GM10266 (cell line): ENCODE data around the gene MBD6.
"Not testable (repeated sequence)": the region's sequence is repeated elsewhere in the genome, so short reads cannot be mapped to it uniquely, and the experiment has no call there.

Source experiments
- DNase-seq: peaks from one replicate; pipeline ENCODE4 v3.0.0; 2012; ENCODE audit errors: extremely low spot score
- TF ChIP-seq, protein P1 (sequence below): IDR thresholded peaks from 2 replicates; pipeline ENCODE4 v1.5.1; 2012; ENCODE audit warnings: mild to moderate bottlenecking, low read depth; ENCODE audit not compliant: control insufficient read depth, insufficient read depth; ENCODE audit errors: missing control alignments

MBD6 gene

DNA sequence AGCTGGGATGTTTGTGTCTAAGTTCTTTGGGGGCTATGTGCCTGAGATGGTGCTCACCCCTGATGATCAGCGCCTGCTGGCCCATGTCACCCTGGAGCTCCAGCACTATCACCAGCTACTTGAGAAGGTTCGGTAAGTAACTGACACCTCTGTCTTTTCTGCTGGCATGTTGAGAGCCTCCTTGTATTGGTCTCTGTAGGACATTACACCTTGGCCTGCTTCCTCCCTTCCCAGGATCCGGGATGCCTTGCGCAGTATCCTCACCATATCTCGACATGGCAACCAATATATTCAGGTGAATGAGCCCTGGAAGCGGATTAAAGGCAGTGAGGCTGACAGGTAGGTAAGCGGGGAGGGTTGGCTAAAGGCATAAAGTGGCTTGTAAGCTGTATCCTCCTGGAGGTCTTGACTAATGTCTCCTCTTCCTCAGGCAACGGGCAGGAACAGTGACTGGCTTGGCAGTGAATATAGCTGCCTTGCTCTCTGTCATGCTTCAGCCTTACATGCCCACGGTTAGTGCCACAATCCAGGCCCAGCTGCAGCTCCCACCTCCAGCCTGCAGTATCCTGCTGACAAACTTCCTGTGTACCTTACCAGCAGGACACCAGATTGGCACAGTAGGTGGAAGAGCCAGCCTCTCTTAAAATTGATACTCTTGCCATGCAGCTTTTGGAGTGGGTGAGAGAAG is 7.8 kb upstream of the MBD6 start:
- DNase-seq = no peak
- TF ChIP-seq, protein P1, sequence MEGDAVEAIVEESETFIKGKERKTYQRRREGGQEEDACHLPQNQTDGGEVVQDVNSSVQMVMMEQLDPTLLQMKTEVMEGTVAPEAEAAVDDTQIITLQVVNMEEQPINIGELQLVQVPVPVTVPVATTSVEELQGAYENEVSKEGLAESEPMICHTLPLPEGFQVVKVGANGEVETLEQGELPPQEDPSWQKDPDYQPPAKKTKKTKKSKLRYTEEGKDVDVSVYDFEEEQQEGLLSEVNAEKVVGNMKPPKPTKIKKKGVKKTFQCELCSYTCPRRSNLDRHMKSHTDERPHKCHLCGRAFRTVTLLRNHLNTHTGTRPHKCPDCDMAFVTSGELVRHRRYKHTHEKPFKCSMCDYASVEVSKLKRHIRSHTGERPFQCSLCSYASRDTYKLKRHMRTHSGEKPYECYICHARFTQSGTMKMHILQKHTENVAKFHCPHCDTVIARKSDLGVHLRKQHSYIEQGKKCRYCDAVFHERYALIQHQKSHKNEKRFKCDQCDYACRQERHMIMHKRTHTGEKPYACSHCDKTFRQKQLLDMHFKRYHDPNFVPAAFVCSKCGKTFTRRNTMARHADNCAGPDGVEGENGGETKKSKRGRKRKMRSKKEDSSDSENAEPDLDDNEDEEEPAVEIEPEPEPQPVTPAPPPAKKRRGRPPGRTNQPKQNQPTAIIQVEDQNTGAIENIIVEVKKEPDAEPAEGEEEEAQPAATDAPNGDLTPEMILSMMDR = no peak

DNA sequence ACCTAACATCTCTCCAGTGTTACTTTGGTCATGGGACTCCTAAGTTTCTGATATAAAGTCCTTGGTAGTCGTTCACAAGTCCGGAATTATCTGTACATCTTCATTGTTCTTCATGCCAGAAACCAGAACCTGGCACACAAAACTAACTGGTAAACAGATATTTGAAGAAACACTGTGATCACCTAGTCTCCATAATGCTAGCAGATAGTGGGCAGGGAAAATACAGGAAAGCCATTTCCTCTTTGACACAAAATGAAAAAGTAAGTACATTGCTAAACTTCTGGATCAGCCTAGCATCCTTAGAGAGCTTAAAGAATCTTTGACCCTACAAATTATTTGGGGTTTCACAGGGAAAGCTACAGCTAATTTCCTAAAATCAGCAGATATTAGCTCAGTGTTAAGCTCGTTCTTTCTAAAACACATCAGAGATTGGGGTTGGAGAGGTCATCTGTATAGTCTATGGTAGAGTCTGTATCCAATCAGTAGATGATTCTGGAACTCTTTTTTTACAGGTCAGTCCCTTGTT is 7.2 kb upstream of the MBD6 start:
- DNase-seq = no peak
- TF ChIP-seq, protein P1 = no peak

DNA sequence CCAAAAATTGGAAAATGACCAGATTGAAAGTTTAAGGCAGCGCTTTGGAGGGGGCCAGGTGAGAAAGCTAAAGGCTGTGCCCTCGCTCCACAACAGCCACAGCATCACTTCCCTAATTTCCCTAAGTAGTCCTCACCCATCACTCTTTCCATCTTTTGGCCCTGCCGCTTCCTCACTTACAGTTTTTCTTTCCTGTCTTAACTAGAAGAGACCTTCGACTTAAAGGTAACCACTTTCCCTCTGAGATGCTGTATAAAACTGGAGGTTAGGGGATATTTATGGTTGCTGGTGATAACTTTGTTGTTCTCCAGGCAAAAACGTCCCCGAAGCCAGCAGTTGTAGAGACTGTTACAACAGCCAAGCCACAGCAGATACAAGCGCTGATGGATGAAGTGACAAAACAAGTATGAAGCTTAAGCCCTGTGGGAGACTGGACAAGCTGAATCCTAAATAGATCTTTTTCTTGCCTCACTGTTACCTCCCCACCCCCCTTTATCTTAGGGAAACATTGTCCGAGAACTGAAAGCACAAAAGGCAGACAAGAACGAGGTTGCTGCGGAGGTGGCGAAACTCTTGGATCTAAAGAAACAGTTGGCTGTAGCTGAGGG is 6.6 kb upstream of the MBD6 start:
- TF ChIP-seq, protein P1 = no peak
- no peak for DNase-seq

DNA sequence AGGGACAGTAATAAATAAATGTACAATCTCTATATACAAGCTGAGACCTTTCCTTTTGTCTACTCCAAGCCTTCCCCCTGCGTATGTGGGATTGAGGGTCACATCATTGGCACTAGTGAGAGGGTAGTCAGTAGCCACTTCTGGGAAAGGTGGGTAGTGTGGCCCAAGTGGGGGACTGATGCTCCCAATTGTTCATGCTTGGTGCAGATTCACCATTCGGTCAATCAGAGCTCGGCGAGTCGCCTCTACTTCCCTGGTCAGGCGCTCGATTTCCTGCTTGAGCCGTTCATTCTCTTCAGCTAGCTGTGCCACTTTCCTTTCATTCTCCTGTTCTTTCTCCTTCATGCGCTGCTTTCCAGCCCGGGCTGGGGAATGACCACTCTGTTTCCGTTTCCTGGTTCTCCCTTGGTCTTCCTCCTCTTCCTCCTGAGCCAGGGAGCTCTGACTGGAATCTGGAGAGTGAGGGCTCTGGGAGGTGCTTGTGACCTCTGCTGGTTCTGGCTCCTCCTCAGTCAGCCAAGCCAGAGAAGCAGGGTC is 5.9 kb upstream of the MBD6 start:
- DNase-seq = no peak
- TF ChIP-seq, protein P1 = no peak

DNA sequence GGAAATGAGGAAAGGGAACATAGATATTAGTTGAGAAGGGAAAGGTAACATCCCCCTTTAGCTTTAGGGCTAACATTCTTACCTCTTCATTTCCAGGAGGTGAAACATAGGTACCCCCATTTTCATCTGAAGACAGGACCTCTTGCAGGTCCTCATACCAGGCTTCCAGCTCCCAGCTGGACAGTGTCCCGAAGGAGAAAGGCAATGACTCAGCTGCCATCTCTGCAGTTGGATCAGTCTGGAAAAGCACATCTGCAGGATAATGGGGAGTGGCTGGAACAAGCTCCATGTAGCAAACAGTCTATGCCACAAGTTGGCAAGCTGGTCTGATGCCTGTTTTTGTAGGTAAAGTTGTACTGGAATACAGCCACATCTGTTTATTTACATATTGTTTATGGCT is 5.4 kb upstream of the MBD6 start:
- TF ChIP-seq, protein P1 = no peak
- DNase-seq = no peak

DNA sequence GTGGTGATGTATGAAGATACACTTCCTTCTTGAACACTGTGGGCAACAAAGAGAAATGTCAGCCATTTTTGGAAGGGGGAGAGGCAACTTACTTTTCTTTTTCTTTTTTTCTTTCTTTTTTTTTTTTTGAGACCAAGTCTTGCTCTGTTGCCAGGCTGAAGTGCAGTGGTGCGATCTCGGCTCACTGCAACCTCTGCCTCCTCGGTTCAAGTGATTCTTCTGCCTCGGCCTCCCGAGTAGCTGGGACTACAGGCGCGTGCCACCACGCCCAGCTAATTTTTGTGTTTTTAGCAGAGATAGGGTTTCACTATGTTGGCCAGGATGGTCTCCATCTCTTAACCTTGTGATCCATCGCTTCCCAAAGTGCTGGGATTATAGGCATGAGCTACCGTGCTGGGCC is 4.9 kb upstream of the MBD6 start:
- not testable (repeated sequence) for DNase-seq

DNA sequence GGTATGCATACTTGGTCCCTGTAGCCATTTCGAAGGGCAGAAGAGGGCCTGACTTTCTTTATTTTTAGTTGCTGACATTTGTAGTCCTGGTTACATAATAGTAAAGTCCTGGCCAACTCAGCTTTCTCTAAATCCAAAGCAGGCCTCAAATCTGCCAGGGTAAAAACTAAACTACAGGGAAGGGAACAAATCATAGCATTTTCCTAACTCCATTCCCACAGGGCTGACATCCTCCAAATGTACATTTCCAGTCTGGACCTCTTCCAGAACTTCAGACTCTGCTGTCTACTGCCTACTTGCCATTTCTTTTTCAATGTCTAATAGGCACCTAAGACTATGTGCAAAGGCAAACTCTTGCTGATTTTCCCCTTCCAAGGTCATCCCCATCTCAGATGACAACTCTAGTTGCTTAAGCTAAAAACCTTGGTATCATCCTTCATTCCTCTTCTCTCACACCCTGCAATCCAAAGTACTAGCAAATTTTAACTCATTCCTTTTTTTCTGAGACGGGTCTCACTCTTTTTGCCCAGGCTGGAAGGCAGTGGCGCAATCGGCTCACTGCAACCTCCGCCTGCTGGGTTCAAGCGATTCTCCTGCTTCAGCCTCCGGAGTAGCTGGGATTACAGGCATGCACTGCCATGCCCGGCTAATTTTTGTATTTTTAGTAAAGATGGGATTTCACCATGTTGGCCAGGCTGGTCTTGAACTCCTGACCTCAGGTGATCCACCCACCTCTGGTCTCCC is 4.3 kb upstream of the MBD6 start:
- TF ChIP-seq, protein P1 = no peak
- DNase-seq = no peak
